PFSK-1 (cell line): ENCODE data around the gene ADAMTS15.

Experiments used
- FOXP2 ChIP-seq: optimal IDR thresholded peaks from 2 replicates; pipeline ENCODE3; 2011; ENCODE audit warnings: borderline replicate concordance, control low read depth, inconsistent platforms; ENCODE audit not compliant: insufficient read depth; ENCODE audit errors: extremely low read length, extremely low read depth
- POLR2AphosphoS5 ChIP-seq: IDR thresholded peaks from 2 replicates; pipeline ENCODE4 v1.6.1; 2012; ENCODE audit warnings: low read depth, mild to moderate bottlenecking, control low read depth, low read length, moderate library complexity
- SIN3A ChIP-seq: IDR thresholded peaks from 2 replicates; pipeline ENCODE4 v1.6.1; 2012; ENCODE audit warnings: mild to moderate bottlenecking, low read length, moderate library complexity, borderline replicate concordance; ENCODE audit not compliant: insufficient read depth
- TAF1 ChIP-seq: IDR thresholded peaks from 2 replicates; pipeline ENCODE4 v1.6.1; 2012; ENCODE audit warnings: low read length, control low read depth, borderline replicate concordance; ENCODE audit not compliant: insufficient read depth
- TF ChIP-seq, protein P1 (sequence below), 2 experiments: IDR thresholded peaks; 2 replicates each; pipeline versions ENCODE4 v1.6.1 to v1.8.0; 2011 to 2012; ENCODE audit warnings: low read depth in 2 of 2, low read length in 2 of 2, control low read depth in 1 of 2, inconsistent platforms in 1 of 2, mild to moderate bottlenecking in 1 of 2, moderate library complexity in 1 of 2; ENCODE audit not compliant: insufficient read depth in 1 of 2

The ADAMTS15 gene

DNA sequence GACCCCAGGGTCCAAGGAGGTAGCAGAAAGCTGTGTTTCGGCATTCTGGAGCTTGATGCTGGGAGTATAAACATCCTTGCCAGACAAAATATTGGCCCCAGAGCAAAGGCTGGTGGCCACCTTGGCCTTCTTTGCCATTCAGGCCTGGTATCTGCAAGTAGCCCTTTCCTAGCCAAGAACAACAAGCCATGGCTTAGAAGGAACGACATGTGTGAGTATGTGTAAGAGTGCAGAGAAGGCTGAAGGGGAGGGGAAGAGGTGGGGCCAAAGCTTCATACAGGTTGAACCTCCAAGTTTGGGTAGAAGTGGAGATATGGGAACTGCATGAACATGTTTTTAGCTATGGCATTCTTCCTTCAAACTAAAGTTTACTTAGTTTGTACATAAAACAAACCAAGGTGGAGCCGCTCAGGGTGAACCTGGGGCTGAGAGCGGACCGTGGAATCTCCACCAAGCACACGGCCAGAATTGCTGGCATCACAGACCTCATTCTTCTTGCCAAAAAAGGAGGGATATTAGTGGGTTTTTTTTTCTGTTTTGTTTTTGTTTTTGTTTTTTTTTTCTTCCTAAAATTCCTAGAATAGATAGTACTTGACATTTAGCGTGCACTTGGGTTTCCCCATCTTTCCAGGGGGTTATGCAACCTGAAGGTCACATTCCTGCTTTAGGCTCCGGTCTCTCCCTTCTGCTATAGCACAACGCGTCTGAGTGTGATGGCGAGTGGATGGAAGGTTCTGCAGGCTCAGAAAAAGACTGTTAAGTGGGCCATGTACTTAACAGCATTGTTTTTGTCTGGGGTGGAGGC, 70.9 kb downstream of the ADAMTS15 start:
- TF ChIP-seq, protein P1, sequence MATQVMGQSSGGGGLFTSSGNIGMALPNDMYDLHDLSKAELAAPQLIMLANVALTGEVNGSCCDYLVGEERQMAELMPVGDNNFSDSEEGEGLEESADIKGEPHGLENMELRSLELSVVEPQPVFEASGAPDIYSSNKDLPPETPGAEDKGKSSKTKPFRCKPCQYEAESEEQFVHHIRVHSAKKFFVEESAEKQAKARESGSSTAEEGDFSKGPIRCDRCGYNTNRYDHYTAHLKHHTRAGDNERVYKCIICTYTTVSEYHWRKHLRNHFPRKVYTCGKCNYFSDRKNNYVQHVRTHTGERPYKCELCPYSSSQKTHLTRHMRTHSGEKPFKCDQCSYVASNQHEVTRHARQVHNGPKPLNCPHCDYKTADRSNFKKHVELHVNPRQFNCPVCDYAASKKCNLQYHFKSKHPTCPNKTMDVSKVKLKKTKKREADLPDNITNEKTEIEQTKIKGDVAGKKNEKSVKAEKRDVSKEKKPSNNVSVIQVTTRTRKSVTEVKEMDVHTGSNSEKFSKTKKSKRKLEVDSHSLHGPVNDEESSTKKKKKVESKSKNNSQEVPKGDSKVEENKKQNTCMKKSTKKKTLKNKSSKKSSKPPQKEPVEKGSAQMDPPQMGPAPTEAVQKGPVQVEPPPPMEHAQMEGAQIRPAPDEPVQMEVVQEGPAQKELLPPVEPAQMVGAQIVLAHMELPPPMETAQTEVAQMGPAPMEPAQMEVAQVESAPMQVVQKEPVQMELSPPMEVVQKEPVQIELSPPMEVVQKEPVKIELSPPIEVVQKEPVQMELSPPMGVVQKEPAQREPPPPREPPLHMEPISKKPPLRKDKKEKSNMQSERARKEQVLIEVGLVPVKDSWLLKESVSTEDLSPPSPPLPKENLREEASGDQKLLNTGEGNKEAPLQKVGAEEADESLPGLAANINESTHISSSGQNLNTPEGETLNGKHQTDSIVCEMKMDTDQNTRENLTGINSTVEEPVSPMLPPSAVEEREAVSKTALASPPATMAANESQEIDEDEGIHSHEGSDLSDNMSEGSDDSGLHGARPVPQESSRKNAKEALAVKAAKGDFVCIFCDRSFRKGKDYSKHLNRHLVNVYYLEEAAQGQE (IDR thresholded peaks at IDR 0.05; ENCODE audit: insufficient read depth in 1 of 2, low read depth in 2 of 2, low read length in 2 of 2): no peak
- TF ChIP-seq POLR2AphosphoS5: no peak
- TF ChIP-seq FOXP2: no peak
- TF ChIP-seq TAF1: no peak
- no peak for TF ChIP-seq SIN3A

DNA sequence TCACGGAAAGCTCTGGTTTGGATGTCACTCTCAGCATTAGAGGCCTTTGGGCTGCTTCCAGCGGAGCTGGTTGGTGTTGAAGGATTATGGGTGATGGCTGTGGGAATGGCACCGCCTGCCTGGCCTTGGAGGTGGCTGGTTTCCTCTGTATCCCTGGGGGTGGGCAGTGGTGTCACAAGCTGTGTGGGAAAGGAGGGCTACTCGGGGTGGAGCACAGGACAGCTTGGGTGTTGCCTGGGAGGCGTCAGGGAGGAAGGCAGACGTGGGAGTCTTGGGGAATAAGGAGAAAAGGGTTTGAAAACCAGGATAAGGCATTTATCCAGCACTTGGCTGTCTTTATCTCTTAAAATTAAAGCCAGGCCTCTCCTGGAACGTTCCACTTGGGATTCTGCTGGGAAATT, 71.8 kb downstream of the ADAMTS15 start:
- TF ChIP-seq FOXP2 (no peak), TAF1 (no peak), SIN3A (no peak), POLR2AphosphoS5 (no peak)
- TF ChIP-seq, protein P1 (IDR thresholded peaks at IDR 0.05; ENCODE audit: insufficient read depth in 1 of 2, low read depth in 2 of 2, low read length in 2 of 2): no peak

DNA sequence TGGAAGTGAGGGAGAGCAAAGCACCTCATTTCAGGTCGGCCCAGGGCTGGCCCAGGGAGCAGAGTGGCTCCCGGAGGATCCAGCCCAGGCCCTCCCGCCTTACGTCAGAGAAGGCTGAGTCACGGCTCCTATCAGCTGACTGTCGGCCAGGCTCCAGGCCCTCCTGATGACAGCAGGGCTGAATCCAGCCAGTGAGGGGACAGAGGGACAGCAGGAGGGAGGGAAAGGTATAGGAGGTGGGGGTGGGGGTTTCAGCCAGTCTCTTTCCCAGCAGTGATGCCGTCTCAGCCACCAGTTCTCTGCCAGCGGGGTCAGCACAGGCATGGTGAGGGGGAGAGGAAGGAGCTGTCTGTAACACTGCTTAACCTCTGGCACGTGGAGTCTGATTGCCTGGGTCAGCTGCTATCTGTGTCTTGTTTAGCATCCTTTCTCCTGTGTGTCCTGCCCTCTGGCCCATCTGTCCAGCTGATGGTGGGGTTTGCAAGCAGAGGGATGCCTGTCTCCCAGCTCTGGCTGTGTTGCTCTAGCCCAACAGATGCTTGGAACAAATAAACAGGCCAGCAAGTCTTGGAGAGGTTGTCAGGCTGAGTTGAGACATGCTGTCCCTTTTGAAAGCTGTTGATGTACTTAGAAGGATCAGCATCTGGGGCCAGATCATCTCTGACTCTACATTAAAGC, 74.0 kb downstream of the ADAMTS15 start:
- TF ChIP-seq, protein P1 (IDR thresholded peaks at IDR 0.05; ENCODE audit: insufficient read depth in 1 of 2, low read depth in 2 of 2, low read length in 2 of 2): no peak
- TF ChIP-seq FOXP2 (no peak), TAF1 (no peak), POLR2AphosphoS5 (no peak), SIN3A (no peak)

DNA sequence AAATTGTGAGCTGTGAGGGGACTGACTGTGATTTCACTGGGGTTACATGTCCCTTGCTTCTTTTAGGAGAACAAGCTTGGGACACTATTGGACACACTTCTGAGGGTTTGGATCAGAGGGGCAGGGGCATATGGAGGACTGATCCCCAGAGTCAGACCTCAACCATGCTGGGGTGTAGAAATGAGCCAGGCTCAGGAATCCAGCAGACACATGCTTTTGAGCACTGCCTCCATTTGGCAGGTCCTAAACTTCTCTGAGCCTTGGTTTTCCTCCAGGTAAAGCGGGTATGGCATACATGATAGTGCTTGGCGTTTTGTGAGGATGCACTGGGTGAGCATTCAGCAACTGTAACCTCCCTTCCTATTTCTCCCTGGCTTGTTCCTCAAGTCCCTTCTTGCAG, 74.7 kb downstream of the ADAMTS15 start:
- no peak for TF ChIP-seq FOXP2
- no peak for TF ChIP-seq POLR2AphosphoS5
- TF ChIP-seq, protein P1 (IDR thresholded peaks at IDR 0.05; ENCODE audit: insufficient read depth in 1 of 2, low read depth in 2 of 2, low read length in 2 of 2): no peak
- no peak for TF ChIP-seq TAF1
- TF ChIP-seq SIN3A: no peak
